Adrenal gland (tissue), 5 donors: ENCODE results near the gene ZCCHC8.

ENCODE experiments used
- POLR2A ChIP-seq, 2 donors: fragments of 450-650 bp; IDR thresholded peaks; one replicate each; pipeline ENCODE4 v1.6.1; 2017; ENCODE audit warnings: antibody characterized with exemption in 2 of 2, mild to moderate bottlenecking in 2 of 2, moderate library complexity in 1 of 2
- TF ChIP-seq, protein P1 (sequence below), 6 experiments: fragments of 450-650 bp in 4 of 6; fragments of 200-600 bp in 2 of 6; sonication (generic) in 1 of 6; IDR thresholded peaks; 1 replicate in 5 of 6; 2 replicates in 1 of 6; pipeline versions ENCODE4 v1.5.1 to v1.8.0; 2016 to 2021; ENCODE audit warnings: antibody characterized with exemption in 6 of 6, mild to moderate bottlenecking in 2 of 6, moderate library complexity in 1 of 6
- donor health status: DM: no; HTN: no; CAD: no.

DNA sequence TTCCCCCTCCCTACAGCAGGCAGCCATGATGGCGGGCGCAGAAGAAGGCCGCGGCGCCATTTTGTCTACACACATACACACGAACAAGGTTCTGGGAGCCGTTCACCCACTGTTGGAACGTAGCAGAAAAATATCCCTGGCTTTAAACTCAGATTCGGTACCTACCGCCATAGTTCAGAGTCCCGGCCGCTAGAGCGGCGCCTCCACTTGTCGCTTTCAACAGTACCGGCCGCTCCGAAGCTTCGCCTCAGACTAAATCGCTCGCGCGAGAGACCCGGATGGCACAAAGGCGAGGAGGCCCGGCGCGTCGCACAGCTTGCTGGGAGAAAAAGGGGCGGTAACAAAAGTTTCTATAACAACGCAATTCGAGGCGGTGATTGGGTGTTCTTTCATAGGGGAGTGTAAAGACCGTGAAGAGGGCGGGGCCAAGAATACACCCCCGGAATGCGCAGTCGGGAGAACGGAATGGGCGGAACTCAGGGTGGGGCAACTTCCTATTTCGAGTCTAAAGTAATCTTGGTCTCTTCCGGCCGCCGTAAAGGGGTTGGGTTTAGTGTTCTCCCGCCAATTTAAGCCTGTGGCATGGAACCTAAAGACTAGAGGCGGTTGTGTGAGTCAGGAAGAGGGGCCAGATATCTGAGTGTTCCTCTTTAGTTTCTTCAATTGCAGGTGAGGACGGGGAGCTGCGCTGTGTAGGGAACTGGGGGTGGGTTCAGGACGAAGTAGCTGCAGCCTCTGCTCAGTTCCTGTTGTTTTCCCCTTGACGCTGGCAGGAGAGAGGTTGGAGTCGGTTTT, 26.1 kb upstream of the ZCCHC8 start, which contains the start of the genes KNTC1 and RSRC2:
- peak; percentile 98 to 99 for TF ChIP-seq POLR2A (IDR thresholded peaks at IDR 0.05)
- TF ChIP-seq, protein P1, sequence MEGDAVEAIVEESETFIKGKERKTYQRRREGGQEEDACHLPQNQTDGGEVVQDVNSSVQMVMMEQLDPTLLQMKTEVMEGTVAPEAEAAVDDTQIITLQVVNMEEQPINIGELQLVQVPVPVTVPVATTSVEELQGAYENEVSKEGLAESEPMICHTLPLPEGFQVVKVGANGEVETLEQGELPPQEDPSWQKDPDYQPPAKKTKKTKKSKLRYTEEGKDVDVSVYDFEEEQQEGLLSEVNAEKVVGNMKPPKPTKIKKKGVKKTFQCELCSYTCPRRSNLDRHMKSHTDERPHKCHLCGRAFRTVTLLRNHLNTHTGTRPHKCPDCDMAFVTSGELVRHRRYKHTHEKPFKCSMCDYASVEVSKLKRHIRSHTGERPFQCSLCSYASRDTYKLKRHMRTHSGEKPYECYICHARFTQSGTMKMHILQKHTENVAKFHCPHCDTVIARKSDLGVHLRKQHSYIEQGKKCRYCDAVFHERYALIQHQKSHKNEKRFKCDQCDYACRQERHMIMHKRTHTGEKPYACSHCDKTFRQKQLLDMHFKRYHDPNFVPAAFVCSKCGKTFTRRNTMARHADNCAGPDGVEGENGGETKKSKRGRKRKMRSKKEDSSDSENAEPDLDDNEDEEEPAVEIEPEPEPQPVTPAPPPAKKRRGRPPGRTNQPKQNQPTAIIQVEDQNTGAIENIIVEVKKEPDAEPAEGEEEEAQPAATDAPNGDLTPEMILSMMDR (IDR thresholded peaks at IDR 0.05): no peak
